H1 (cell line): ENCODE data around the gene BRD2. TPM values are rescaled to one million over a fixed set of nuclear protein-coding genes. Genes with fewer than 3 reads are reported as not detected.

Source experiments
- CTCF ChIA-PET: fragments of 300-600 bp; sonication (Branson Sonifier 250); formaldehyde crosslinking; loops from one replicate; lab custom pipeline; 2021; ENCODE audit not compliant: partially characterized antibody; lab: Charles Lee
- POLR2A ChIA-PET: fragments of 300-600 bp; sonication (Branson Sonifier 250); formaldehyde crosslinking; loops from one replicate; lab custom pipeline; 2021; ENCODE audit warnings: inconsistent platforms; ENCODE audit not compliant: partially characterized antibody; lab: Charles Lee
- DNase-seq, 2 experiments: peaks; one replicate each; pipeline versions ENCODE4 v3.0.0 to v3.0.0-alpha.2; 2010 to 2022; ENCODE audit warnings: low spot score in 2 of 2, low read depth in 1 of 2, mixed read lengths in 1 of 2
- FAIRE-seq: peaks from 2 replicates; lab custom pipeline; 2011; peaks lifted over from hg19 to GRCh38; lab: Jason Lieb, UNC
- H2AFZ ChIP-seq: 2 replicates; pipeline ENCODE4 v1.8.1; 2012; ENCODE audit warnings: low read length, inconsistent platforms
- H2AK5ac ChIP-seq: 2 replicates; pipeline ENCODE4 v1.6.1; 2013; ENCODE audit warnings: low read depth, low read length
- H2BK120ac ChIP-seq: replicated peaks from 2 replicates; pipeline ENCODE3; 2013; ENCODE audit warnings: low read depth, low read length, inconsistent platforms
- H2BK12ac ChIP-seq: 2 replicates; pipeline ENCODE4 v1.6.1; 2013; ENCODE audit warnings: low read depth, low read length
- H2BK15ac ChIP-seq: 2 replicates; pipeline ENCODE4 v1.6.1; 2013; ENCODE audit warnings: low read length
- H2BK20ac ChIP-seq: 2 replicates; pipeline ENCODE4 v1.6.1; 2013; ENCODE audit warnings: low read length
- H2BK5ac ChIP-seq: 2 replicates; pipeline ENCODE4 v1.6.1; 2013; ENCODE audit warnings: low read depth, low read length
- H3K14ac ChIP-seq: 2 replicates; pipeline ENCODE4 v1.6.1; 2013; ENCODE audit warnings: inconsistent platforms; ENCODE audit not compliant: insufficient read length
- H3K18ac ChIP-seq: 2 replicates; pipeline ENCODE4 v1.6.1; 2013; ENCODE audit warnings: low read length; ENCODE audit errors: extremely low read depth
- H3K23ac ChIP-seq: 2 replicates; pipeline ENCODE4 v1.6.1; 2013; ENCODE audit warnings: inconsistent platforms; ENCODE audit not compliant: insufficient read length
- H3K23me2 ChIP-seq: 2 replicates; pipeline ENCODE4 v1.6.1; 2013; ENCODE audit warnings: low read depth, low read length
- H3K27ac ChIP-seq: 2 replicates; pipeline ENCODE4 v1.6.1; 2011; ENCODE audit warnings: low read depth, low read length, inconsistent platforms
- H3K27me3 ChIP-seq, 4 experiments: replicated peaks in 1 of 4; 1 replicate in 1 of 4; 2 replicates in 3 of 4; pipeline versions ENCODE4 v1.6.1 to v1.8.1; 2011 to 2013; ENCODE audit warnings: low read length in 3 of 4, mild to moderate bottlenecking in 3 of 4, inconsistent platforms in 2 of 4, mixed read lengths in 2 of 4, moderate library complexity in 1 of 4; ENCODE audit not compliant: control insufficient read depth in 3 of 4, insufficient read depth in 3 of 4; ENCODE audit errors: extremely low read depth in 1 of 4
- H3K36me3 ChIP-seq, 4 experiments: 2 replicates each; pipeline versions ENCODE4 v1.6.1 to v1.8.1; 2011 to 2013; ENCODE audit warnings: mild to moderate bottlenecking in 4 of 4, low read length in 3 of 4, moderate library complexity in 2 of 4, control low read depth in 1 of 4, inconsistent platforms in 1 of 4; ENCODE audit not compliant: insufficient read depth in 4 of 4, control insufficient read depth in 2 of 4
- H3K4ac ChIP-seq: replicated peaks from 2 replicates; pipeline ENCODE3; 2013; ENCODE audit warnings: low read length, low read depth, mixed read lengths, inconsistent platforms; ENCODE audit not compliant: insufficient read length
- H3K4me1 ChIP-seq, 4 experiments: replicated peaks in 1 of 4; 1 replicate in 1 of 4; 2 replicates in 3 of 4; pipeline versions ENCODE4 v1.6.1 to v1.8.1; 2011 to 2013; ENCODE audit warnings: low read length in 3 of 4, inconsistent platforms in 2 of 4, mixed read lengths in 1 of 4; ENCODE audit not compliant: insufficient read depth in 4 of 4, control insufficient read depth in 3 of 4
- H3K4me2 ChIP-seq, 2 experiments: 2 replicates each; pipeline versions ENCODE4 v1.6.1 to v1.8.1; 2011 to 2013; ENCODE audit warnings: low read depth in 2 of 2, low read length in 2 of 2, control low read depth in 1 of 2, inconsistent platforms in 1 of 2, mild to moderate bottlenecking in 1 of 2; ENCODE audit not compliant: insufficient read depth in 1 of 2
- H3K4me3 ChIP-seq, 4 experiments: fragments of 200-600, 300-600 bp in 1 of 4; sonication (generic), shearing (Covaris generic), sonication (Bioruptor Twin) in 1 of 4; 2 replicates each; pipeline versions ENCODE4 v1.5.1 to v1.8.1; 2011 to 2016; ENCODE audit warnings: low read length in 4 of 4, low read depth in 3 of 4, control low read depth in 2 of 4, inconsistent platforms in 2 of 4, mild to moderate bottlenecking in 2 of 4, mixed read lengths in 1 of 4, moderate library complexity in 1 of 4; ENCODE audit not compliant: insufficient read depth in 2 of 4; ENCODE audit errors: extremely low read depth in 1 of 4
- H3K56ac ChIP-seq: replicated peaks from 2 replicates; pipeline ENCODE3; 2013; ENCODE audit warnings: low read depth, mild to moderate bottlenecking, mixed read lengths, low read length, inconsistent platforms; ENCODE audit not compliant: insufficient read length
- H3K79me1 ChIP-seq: 2 replicates; pipeline ENCODE4 v1.6.1; 2013; ENCODE audit warnings: low read depth, low read length, control low read depth
- H3K79me2 ChIP-seq, 2 experiments: 2 replicates each; pipeline versions ENCODE4 v1.6.1 to v1.8.1; 2012 to 2013; ENCODE audit warnings: low read length in 2 of 2, mild to moderate bottlenecking in 2 of 2, inconsistent platforms in 1 of 2; ENCODE audit not compliant: insufficient read depth in 2 of 2, control insufficient read depth in 1 of 2
- H3K9ac ChIP-seq, 4 experiments: replicated peaks in 1 of 4; 1 replicate in 1 of 4; 2 replicates in 3 of 4; pipeline versions ENCODE4 v1.6.1 to v1.8.1; 2011 to 2013; ENCODE audit warnings: low read depth in 3 of 4, low read length in 3 of 4, control low read depth in 2 of 4, mild to moderate bottlenecking in 2 of 4, moderate library complexity in 2 of 4, inconsistent platforms in 1 of 4; ENCODE audit errors: extremely low read depth in 1 of 4
- H3K9me3 ChIP-seq, 2 experiments: 2 replicates each; pipeline versions ENCODE4 v1.6.1 to v1.8.1; 2012 to 2013; ENCODE audit warnings: mild to moderate bottlenecking in 2 of 2, moderate library complexity in 2 of 2, control low read depth in 1 of 2, inconsistent platforms in 1 of 2, low read depth in 1 of 2, low read length in 1 of 2, mixed read lengths in 1 of 2; ENCODE audit not compliant: insufficient read depth in 2 of 2
- H4K20me1 ChIP-seq, 2 experiments: replicated peaks in 1 of 2; 2 replicates each; pipeline versions ENCODE3 to v1.8.1; 2011 to 2013; ENCODE audit warnings: inconsistent platforms in 2 of 2, low read length in 2 of 2, mild to moderate bottlenecking in 1 of 2; ENCODE audit not compliant: insufficient read depth in 2 of 2, control insufficient read depth in 1 of 2
- H4K5ac ChIP-seq: 2 replicates; pipeline ENCODE4 v1.6.1; 2013; ENCODE audit warnings: low read length, low read depth, mixed read lengths, inconsistent platforms; ENCODE audit not compliant: insufficient read length
- H4K8ac ChIP-seq: 2 replicates; pipeline ENCODE4 v1.8.0; 2013; ENCODE audit warnings: mild to moderate bottlenecking, moderate library complexity, low read length, inconsistent platforms; ENCODE audit not compliant: insufficient read depth; ENCODE audit errors: extremely low read depth
- H4K91ac ChIP-seq: replicated peaks from 2 replicates; pipeline ENCODE3; 2013; ENCODE audit warnings: low read length, mixed read lengths, inconsistent platforms; ENCODE audit not compliant: insufficient read length
- ASH2L ChIP-seq: fragments of 200-600, 300-600 bp; sonication (generic); IDR thresholded peaks from one replicate; pipeline ENCODE4 v1.7.1; 2017; ENCODE audit warnings: low read length
- BRCA1 ChIP-seq: IDR thresholded peaks from 2 replicates; pipeline ENCODE4 v1.6.1; 2012; ENCODE audit warnings: low read depth, low read length, improper control_type of control experiment
- CBX5 ChIP-seq: fragments of 300-800, 300-1000 bp; sonication (generic); IDR thresholded peaks from 2 replicates; pipeline ENCODE4 v1.7.1; 2016; ENCODE audit warnings: antibody characterized with exemption, low read length, low read depth
- CREB1 ChIP-seq: IDR thresholded peaks from 2 replicates; pipeline ENCODE4 v1.6.1; 2012; ENCODE audit warnings: inconsistent platforms
- JUN ChIP-seq: IDR thresholded peaks from 2 replicates; pipeline ENCODE4 v1.6.1; 2011; ENCODE audit warnings: low read depth, mild to moderate bottlenecking, improper control_type of control experiment, low read length
- KDM1A ChIP-seq: fragments of 200-600, 300-600 bp; sonication (generic); IDR thresholded peaks from 2 replicates; pipeline ENCODE4 v1.7.1; 2016; ENCODE audit warnings: mild to moderate bottlenecking, low read length, borderline replicate concordance
- RAD21 ChIP-seq, 2 experiments: IDR thresholded peaks in 1 of 2; conservative IDR thresholded peaks in 1 of 2; 2 replicates each; pipeline ENCODE4 v1.6.1; 2011; ENCODE audit warnings: low read depth in 2 of 2, low read length in 2 of 2, improper control_type of control experiment in 1 of 2, inconsistent platforms in 1 of 2, mild to moderate bottlenecking in 1 of 2, moderate library complexity in 1 of 2
- RBBP5 ChIP-seq: IDR thresholded peaks from 2 replicates; pipeline ENCODE4 v1.7.1; 2012; ENCODE audit warnings: low read depth, mild to moderate bottlenecking, inconsistent platforms, low read length, moderate library complexity, borderline replicate concordance
- SP1 ChIP-seq: IDR thresholded peaks from 2 replicates; pipeline ENCODE4 v1.6.1; 2011; ENCODE audit warnings: low read depth, low read length
- SRF ChIP-seq: IDR thresholded peaks from 2 replicates; pipeline ENCODE4 v1.6.1; 2011; ENCODE audit warnings: mild to moderate bottlenecking, low read depth, low read length, moderate library complexity
- TBP ChIP-seq: IDR thresholded peaks from 2 replicates; pipeline ENCODE4 v1.6.1; 2011; ENCODE audit warnings: low read depth, low read length, improper control_type of control experiment
- TCF12 ChIP-seq: IDR thresholded peaks from 2 replicates; pipeline ENCODE4 v1.6.1; 2011; ENCODE audit warnings: low read depth, mild to moderate bottlenecking, low read length
- ZNF274 ChIP-seq: IDR thresholded peaks from 2 replicates; pipeline ENCODE4 v1.7.0; 2012; ENCODE audit warnings: low read length, borderline replicate concordance; ENCODE audit errors: extremely low read depth
- WGBS, 2 experiments: shearing (Covaris generic) in 1 of 2; methylation state at CpG; one replicate each; pipeline versions ENCODE4 v1.1.6 to v1.1.7; 2013 to 2015; ENCODE audit warnings: low lambda C conversion rate in 2 of 2, mixed read lengths in 2 of 2, inconsistent platforms in 1 of 2, low coverage in 1 of 2, missing lambda C conversion rate in 1 of 2; ENCODE audit not compliant: insufficient replicate concordance in 2 of 2, insufficient coverage in 1 of 2, insufficient read length in 1 of 2; ENCODE audit errors: extremely low coverage in 1 of 2, missing lambda C conversion rate in 1 of 2; 5-methylcytosine and 5-hydroxymethylcytosine counted together
- polyA plus RNA-seq, 7 experiments: library from polyadenylated mRNA; depleted of rRNA in 3 of 7; stranded (reverse) in 5 of 7; unstranded in 2 of 7; fragments of >200 nt in 5 of 7; fragments of 200-250 nt in 2 of 7; gene quantifications; 1 replicate in 5 of 7; 2 replicates in 1 of 7; 4 replicates in 1 of 7; pipeline versions ENCODE4 v1.2.1 to v1.2.3, GENCODE V29; 2011 to 2013; ENCODE audit warnings: missing spikeins in 2 of 7, mixed read lengths in 2 of 7
- total RNA-seq: library from RNA; stranded (reverse); fragmentation: NEBNext Ultra II Directional; extraction: Animal tissue kit (Norgen Biotek cat#: 25700); gene quantifications from 2 replicates; pipeline ENCODE4 v1.2.1, GENCODE V29; 2021

BRD2 gene
- total and polyA plus RNA-seq, 2 of the 8 experiments (the other 6 are each of a cell fraction or from before 2014, with no cell fraction given) = 132 to 185 TPM

DNA sequence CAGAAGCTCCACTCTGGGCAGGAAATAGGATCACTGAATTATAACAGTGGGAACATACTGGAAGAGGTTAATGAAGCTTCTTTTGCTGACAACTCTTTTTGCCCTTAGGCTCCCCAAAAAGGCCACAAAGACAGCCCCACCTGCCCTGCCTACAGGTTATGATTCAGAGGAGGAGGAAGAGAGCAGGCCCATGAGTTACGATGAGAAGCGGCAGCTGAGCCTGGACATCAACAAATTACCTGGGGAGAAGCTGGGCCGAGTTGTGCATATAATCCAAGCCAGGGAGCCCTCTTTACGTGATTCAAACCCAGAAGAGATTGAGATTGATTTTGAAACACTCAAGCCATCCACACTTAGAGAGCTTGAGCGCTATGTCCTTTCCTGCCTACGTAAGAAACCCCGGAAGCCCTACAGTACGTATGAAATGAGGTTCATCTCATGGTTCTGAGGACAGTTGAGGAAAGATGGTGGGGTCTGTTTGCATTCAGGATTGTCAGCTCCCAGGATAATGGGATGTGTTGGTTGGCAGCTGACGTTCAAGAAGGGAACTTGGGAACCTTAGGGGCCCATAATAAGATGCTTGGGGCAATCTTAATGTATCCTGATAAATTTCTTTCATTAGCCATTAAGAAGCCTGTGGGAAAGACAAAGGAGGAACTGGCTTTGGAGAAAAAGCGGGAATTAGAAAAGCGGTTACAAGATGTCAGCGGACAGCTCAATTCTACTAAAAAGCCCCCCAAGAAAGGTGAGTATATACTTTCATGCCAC lies 11.5 kb downstream of the BRD2 start:
- DNase-seq = no peak
- TF ChIP-seq TBP = no peak
- no peak for TF ChIP-seq ASH2L
- no peak for TF ChIP-seq CBX5
- no peak for TF ChIP-seq TCF12
- no peak for TF ChIP-seq RAD21 (IDR thresholded peaks at IDR 0.05 in 1 of 2, conservative IDR thresholded peaks at IDR 0.05 in 1 of 2; ENCODE audit: low read depth in 2 of 2, low read length in 2 of 2)
- TF ChIP-seq SRF = no peak
- TF ChIP-seq KDM1A = no peak
- no peak for TF ChIP-seq ZNF274
- TF ChIP-seq CREB1 = no peak
- no peak for TF ChIP-seq RBBP5
- TF ChIP-seq SP1 = no peak
- no peak for TF ChIP-seq BRCA1
- no peak for TF ChIP-seq JUN

More for the DNA sequence above, 11.5 kb downstream of the BRD2 start:
- H3K23ac ChIP-seq = no peak overlapping the region
- H3K4me1 ChIP-seq = peaks cover 0 to 3% (median under 1%) of the 10 kb centered on the region in 4 experiments; a peak in 4 of 7 replicates
- no peaks in the 10 kb centered on the region; a peak in 1 of 4 replicates for H3K9me3 ChIP-seq
- no peak overlapping the region for H2AK5ac ChIP-seq
- FAIRE-seq = no peak
- no peak overlapping the region for H3K56ac ChIP-seq
- ChIA-PET POLR2A (interaction anchor here (0.7 to 33.3 kb wide), 13 partner anchors 0 to 298 kb away, joined by 3 to 1158 read pairs (median 4); partner anchors contain the start of genes B3GALT4, BRD2, HLA-DMA and HLA-DMB), CTCF (interaction anchor here (0.8 to 6.6 kb wide), 7 partner anchors 8 to 182 kb away, joined by 3 to 110 read pairs (median 7); partner anchors contain the start of genes BRD2 and HLA-DMA)
- no peak overlapping the region for H2BK12ac ChIP-seq
- H2AFZ ChIP-seq = no peak overlapping the region
- WGBS, 2 experiments = 90% methylated on average over 12 of the region's 12 CpGs; no CpG with 5 or more reads in 1 of the 2 experiments
- H3K27ac ChIP-seq = no peak overlapping the region
- no peak overlapping the region for H3K18ac ChIP-seq
- no peak overlapping the region for H2BK20ac ChIP-seq
- no peak overlapping the region for H4K8ac ChIP-seq
- H3K4ac ChIP-seq = no peak overlapping the region
- no peak overlapping the region for H2BK120ac ChIP-seq
- no peak overlapping the region for H3K4me2 ChIP-seq
- peaks cover 50 to 73% (median 64%) of the 10 kb centered on the region in 4 experiments for H3K36me3 ChIP-seq
- H3K79me2 ChIP-seq = peaks cover 18 to 48% of the 10 kb centered on the region in 2 experiments
- H3K79me1 ChIP-seq = peaks cover 11% of the 10 kb centered on the region
- no peak overlapping the region for H3K4me3 ChIP-seq
- no peak overlapping the region for H4K5ac ChIP-seq
- H3K27me3 ChIP-seq = no peaks in the 10 kb centered on the region
- H3K9ac ChIP-seq = no peak overlapping the region
- H4K20me1 ChIP-seq = peaks cover 43 to 47% of the 10 kb centered on the region in 2 experiments
- H4K91ac ChIP-seq = no peak overlapping the region
- H3K23me2 ChIP-seq = no peaks in the 10 kb centered on the region
- no peak overlapping the region for H3K14ac ChIP-seq
- H2BK15ac ChIP-seq = no peak overlapping the region
- H2BK5ac ChIP-seq = no peak overlapping the region
